ENCODE results near the gene LAMC1. TPM values are rescaled to one million over a fixed set of nuclear protein-coding genes. Genes with fewer than 3 reads are reported as not detected.
"Not testable (repeated sequence)": the region's sequence is repeated elsewhere in the genome, so short reads cannot be mapped to it uniquely, and the experiment has no call there.

LAMC1 gene
- total and polyA plus RNA-seq, 12 donors: 22.1 to 160 (median 115) TPM

DNA sequence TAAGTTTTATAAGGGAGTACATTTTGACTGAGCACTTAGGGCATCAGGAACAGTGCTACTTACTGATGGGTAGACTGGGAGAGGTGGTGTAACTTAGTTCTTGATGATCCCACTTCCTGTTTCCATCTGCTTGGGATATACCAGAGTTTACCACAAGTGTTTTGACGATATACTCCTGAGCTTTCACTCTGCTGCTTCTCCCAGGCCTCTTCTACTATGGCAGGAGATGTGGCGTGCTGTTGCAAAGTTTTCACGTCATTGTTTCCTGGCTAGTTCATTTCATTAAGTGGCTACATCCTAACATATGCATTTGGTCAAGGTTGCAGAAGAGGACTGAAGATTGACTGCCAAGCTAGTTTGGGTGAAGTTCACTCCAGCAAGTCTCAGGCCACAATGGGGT, 121.5 kb downstream of the LAMC1 start:
- no peak for DNase-seq
- 59 to 63% methylated on average over 3 of the region's 3 CpGs for WGBS, 2 donors
- no peak overlapping the region for H3K4me3 ChIP-seq
- H3K27ac ChIP-seq: no peak overlapping the region
- intact Hi-C loops (cut with DNase I): loop anchor here in 6 of 10 donors (5.0 to 10.0 kb wide), 6 partner anchors 80 to 260 kb away; partner anchors contain the start of gene LAMC1 (in 1 of the 6)
- H3K9me3 ChIP-seq: no peaks in the 10 kb centered on the region
- ATAC-seq: no peak
- H3K36me3 ChIP-seq: peaks cover 0 to 53% (median 13%) of the 10 kb centered on the region in 9 donors
- peaks cover 0 to 33% (median 16%) of the 10 kb centered on the region in 9 donors for H3K4me1 ChIP-seq
- TF ChIP-seq, protein P1, sequence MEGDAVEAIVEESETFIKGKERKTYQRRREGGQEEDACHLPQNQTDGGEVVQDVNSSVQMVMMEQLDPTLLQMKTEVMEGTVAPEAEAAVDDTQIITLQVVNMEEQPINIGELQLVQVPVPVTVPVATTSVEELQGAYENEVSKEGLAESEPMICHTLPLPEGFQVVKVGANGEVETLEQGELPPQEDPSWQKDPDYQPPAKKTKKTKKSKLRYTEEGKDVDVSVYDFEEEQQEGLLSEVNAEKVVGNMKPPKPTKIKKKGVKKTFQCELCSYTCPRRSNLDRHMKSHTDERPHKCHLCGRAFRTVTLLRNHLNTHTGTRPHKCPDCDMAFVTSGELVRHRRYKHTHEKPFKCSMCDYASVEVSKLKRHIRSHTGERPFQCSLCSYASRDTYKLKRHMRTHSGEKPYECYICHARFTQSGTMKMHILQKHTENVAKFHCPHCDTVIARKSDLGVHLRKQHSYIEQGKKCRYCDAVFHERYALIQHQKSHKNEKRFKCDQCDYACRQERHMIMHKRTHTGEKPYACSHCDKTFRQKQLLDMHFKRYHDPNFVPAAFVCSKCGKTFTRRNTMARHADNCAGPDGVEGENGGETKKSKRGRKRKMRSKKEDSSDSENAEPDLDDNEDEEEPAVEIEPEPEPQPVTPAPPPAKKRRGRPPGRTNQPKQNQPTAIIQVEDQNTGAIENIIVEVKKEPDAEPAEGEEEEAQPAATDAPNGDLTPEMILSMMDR (IDR thresholded peaks at IDR 0.05): no peak
- no peaks in the 10 kb centered on the region for H3K27me3 ChIP-seq

DNA sequence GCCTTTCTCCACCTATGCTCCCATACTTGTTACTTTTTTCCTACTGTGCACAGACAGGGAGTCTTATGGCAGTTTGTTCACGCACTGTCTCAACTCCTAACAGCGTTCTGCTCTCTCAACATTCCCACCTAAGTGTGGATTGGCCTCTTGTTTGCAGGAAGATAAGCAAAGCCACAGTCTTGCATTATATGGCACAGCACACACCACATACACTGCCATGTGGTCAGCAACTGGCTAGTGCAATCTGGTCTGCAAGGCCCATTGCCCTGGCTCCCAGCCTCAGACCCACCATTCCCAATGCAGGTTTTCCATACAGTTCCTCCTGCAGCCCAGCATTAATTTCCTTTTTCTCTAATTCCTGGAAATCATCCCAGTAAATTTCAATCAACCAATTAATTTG, 124.5 kb downstream of the LAMC1 start:
- Histone ChIP-seq H3K4me3 (no peak overlapping the region), H3K9me3 (no peaks in the 10 kb centered on the region), H3K4me1 (peaks cover 0 to 20% (median 14%) of the 10 kb centered on the region in 9 donors), H3K27ac (peak overlapping the region in 2 of 10 donors; percentile 6 to 74), H3K36me3 (peaks cover 0 to 26% (median 5%) of the 10 kb centered on the region in 9 donors), H3K27me3 (no peaks in the 10 kb centered on the region)
- 77 to 85% methylated on average over 2 of the region's 2 CpGs for WGBS, 2 donors
- TF ChIP-seq, protein P1 (IDR thresholded peaks at IDR 0.05): no peak
- ATAC-seq (peak in 3 of 8 donors; percentile 30 to 55 (median 32)), DNase-seq (no peak)
- intact Hi-C loops (cut with DNase I): loop anchor here in 6 of 10 donors (5.0 to 10.0 kb wide), 5 partner anchors 77 to 263 kb away; partner anchors contain the start of gene LAMC1 (in 1 of the 6)

DNA sequence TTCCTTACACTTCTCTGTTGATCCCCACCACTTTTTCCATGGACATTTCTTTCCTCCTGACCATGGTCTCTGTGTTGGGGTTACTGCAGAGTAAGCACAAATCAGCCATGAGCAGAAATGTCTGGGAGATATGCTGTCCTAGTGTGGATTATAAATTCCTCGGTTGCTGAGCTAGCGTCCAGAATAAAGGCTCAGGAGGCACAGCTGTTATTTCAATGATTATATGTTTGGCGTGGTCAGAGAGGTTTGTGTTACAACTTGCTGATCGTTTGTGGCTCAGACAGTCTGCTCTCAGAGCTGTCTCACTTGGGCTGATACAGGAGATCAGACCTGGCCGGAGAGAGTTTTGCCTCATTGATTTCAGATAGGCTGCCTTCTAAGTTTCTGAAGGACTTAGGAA, 125.4 kb downstream of the LAMC1 start:
- intact Hi-C loops (cut with DNase I): loop anchor here in 6 of 10 donors (5.0 to 10.0 kb wide), 5 partner anchors 76 to 264 kb away; partner anchors contain the start of gene LAMC1 (in 1 of the 6)
- Histone ChIP-seq H3K27ac (peak overlapping the region in 8 of 10 donors; percentile 24 to 74 (median 38)), H3K27me3 (no peaks in the 10 kb centered on the region), H3K4me3 (no peak overlapping the region), H3K4me1 (peaks cover 0 to 20% (median 14%) of the 10 kb centered on the region in 9 donors), H3K36me3 (peaks cover 0 to 17% (median 0%) of the 10 kb centered on the region in 9 donors), H3K9me3 (no peaks in the 10 kb centered on the region)
- WGBS, 2 donors: 39 to 41% methylated on average over 5 of the region's 5 CpGs
- ATAC-seq: peak in 7 of 8 donors; percentile 58 to 81 (median 70)
- TF ChIP-seq, protein P1 (IDR thresholded peaks at IDR 0.05): no peak
- no peak for DNase-seq

DNA sequence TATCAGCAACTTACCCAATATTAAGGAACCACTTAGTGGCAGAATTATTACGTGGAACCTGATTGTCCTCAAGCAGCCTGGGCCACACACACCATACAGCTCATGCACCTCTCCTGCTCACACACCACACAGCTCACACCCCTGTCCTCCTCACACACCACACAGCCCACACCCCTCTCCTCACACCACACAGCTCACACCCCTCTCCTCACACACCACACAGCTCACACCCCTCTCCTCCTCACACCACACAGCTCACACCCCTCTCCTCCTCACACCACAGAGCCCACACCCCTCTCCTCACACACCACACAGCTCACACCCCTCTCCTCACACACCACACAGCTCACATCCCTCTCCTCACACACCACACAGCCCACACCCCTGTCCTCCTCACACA, 126.1 kb downstream of the LAMC1 start:
- ATAC-seq (peak in 1 of 8 donors; percentile 36), DNase-seq (no peak)
- no peaks in the 10 kb centered on the region for H3K9me3 ChIP-seq
- H3K36me3 ChIP-seq: peaks cover 0 to 10% (median 0%) of the 10 kb centered on the region in 9 donors
- TF ChIP-seq, protein P1 (IDR thresholded peaks at IDR 0.05): no peak
- 76 to 90% methylated on average over 1 of the region's 1 CpG for WGBS, 2 donors
- no peak overlapping the region for H3K4me3 ChIP-seq
- H3K27ac ChIP-seq: peak overlapping the region in 6 of 10 donors; percentile 28 to 74 (median 39)
- no peaks in the 10 kb centered on the region for H3K27me3 ChIP-seq
- peaks cover 0 to 20% (median 14%) of the 10 kb centered on the region in 9 donors for H3K4me1 ChIP-seq
- intact Hi-C loops (cut with DNase I): loop anchor here in 6 of 10 donors (5.0 to 10.0 kb wide), 5 partner anchors 76 to 264 kb away; partner anchors contain the start of gene LAMC1 (in 1 of the 6)

DNA sequence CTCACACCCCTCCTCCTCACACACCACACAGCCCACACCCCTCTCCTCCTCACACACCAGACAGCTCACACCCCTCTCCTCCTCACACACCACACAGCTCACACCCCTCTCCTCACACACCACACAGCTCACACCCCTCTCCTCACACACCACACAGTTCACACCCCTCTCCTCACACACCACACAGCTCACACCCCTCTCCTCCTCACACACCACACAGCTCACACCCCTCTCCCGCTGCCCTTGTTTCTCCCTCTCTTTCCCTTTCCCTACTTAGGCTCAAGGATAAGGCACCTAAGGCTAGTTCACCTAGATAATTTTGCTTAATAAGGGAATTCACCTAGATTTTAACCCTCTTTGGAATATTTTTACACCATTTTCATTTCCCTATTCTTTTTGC, 126.8 kb downstream of the LAMC1 start:
- H3K27ac ChIP-seq; H3K36me3 ChIP-seq; H3K27me3 ChIP-seq; ATAC-seq; DNase-seq; H3K4me3 ChIP-seq; intact Hi-C loops (cut with DNase I); H3K9me3 ChIP-seq: not testable (repeated sequence)
- 100% methylated on average over 1 of the region's 1 CpG for WGBS, 2 donors
- peaks cover 0 to 20% (median 14%) of the 10 kb centered on the region in 9 donors for H3K4me1 ChIP-seq
